ENCODE data around the gene PSMD14.
A peak's percentile ranks its signal among the peaks of the same experiment; 100 is the strongest.
"Not testable (repeated sequence)": the region's sequence is repeated elsewhere in the genome, so short reads cannot be mapped to it uniquely, and the experiment has no call there.

PSMD14 gene

DNA sequence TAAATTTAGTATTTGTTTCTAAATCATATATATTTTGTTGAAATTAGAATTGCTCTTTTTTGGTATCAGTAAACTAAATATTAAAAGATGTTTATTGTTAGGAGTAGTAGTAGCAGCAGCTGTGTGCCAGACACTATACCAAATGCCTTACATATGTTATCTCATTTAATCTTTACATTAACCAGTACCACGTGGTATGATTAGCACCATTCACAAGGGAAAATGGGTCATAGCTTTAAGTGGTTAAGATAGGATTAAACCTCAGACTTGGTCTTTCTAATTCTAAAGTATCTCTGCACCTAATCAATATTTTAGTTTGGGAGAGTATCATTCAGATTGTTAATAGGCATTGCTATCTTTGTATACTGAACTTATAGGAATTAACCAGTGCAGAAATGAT is 29.0 kb downstream of the PSMD14 start:
- DNase-seq: no peak

DNA sequence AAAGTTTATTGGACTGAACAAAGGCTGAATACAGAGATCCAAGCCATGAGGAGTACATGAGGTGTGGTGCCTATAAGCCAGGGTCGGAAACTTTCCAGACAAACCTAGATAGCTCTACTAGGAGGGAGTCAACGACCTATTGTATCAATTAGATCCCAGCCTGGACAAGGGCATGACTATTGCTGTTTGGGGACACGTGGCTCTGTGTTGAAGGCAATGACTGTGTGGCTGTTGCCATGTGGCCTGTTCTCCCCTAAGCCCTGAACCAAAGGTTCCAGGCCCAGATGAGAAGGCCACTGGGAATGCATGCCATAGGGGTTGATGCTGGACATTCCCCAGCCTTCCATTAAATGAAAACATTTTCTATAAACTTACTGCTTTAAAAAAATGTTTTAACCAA is 31.3 kb downstream of the PSMD14 start:
- not testable (repeated sequence) for DNase-seq

DNA sequence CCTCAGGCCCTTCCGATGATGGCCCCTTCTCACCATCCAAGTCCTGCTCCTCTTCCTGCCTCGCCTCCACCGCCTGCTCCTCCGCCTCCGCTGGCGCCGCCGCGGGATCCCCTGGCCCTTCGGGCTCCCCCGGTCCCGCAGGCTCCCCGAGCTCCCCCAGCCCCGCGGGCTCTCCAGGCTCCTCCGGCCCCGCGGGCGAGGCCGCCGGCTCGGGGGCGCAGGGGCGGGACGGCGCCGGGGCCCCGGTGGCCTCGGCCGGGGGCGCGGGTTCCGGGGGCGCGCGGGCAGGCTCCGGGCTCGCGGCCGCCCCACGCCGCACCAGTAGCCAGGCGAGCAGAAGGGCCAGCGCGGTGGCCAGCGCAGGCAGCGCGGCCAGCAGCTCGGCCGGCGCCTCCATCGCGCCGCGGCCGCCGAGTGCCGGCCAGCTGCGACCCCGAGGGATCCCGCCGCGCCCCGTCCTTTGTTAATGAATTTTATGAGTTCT is 32.7 kb downstream of the PSMD14 start:
- DNase-seq: not testable (repeated sequence)

DNA sequence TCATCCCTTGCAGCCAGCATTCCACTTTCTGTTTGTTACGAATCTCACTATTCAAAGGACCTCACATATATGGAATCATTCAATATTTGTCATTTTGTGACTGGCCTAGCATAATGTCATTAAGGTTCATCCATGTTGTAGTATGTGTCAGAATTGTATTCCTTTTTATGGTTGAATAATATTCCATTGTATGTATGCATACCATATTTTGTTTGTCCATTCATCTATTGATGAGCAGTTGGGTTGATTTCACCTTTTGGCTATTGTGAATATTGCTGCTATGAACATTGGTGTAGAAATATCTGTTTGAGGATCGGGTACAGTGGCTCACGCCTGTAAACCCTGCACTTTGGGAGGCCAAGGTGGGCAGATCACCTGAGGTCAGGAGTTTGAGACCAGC is 35.0 kb downstream of the PSMD14 start:
- no peak for DNase-seq

DNA sequence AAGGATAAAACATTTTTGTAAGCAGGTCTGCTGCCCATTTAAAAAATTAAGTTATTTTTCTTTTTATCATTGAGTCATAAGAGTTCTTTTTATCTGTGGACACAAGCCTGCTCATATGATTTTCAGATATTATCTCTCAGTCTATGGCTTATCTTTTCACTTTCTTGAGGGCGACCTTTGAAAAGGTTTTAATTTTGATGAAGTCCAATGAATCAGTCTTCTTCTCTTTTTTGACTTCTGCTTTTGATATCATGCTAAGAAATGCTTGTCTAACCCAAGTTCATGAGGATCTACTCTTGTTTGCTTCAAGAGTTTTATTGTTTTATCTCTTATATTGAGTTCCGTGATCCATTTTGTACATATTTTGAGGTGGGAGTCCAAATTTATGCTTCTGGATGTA is 36.5 kb downstream of the PSMD14 start:
- no peak for DNase-seq

DNA sequence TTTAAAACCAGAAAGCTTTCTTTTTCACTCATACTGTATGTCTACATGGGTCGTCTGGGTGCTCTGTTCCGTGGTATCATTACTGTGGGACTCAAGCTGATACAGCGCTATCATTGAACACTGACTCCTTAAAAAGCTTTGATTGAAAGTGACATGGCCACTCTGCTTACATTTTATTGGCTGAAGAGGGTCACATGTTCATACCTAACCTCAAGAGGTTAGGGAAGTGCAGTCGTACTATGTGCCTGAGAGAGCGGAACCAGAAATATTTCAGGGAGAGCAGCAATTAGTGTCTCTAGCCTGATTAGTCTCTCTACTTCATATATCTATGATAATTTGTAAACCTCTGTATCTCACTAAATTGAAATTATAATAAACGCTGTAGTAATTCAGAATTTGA is 43.5 kb downstream of the PSMD14 start:
- no peak for DNase-seq

- no peak for DNase-seq
Measured at GRCh38 chr2:161352719-161353118, 44.5 kb downstream of the PSMD14 start.

DNA sequence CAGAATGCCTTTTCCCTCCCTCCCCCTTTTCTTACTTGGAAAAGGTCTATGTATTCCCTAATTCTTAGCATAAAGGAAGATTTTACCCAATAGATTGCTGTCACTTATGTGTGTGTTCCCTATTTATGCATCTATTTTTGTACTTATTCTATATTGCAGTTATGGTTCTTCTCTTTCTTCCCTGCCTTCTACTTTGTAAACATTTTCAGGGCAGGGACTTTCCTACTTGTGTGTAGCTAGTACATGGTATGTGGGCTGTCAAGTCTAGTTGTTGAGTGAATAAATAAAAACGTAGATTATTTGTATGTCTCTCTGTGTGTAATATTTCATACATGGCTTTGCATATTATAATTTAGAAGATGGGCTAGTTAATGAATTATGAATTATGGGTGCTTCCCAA is 45.3 kb downstream of the PSMD14 start:
- no peak for DNase-seq

DNA sequence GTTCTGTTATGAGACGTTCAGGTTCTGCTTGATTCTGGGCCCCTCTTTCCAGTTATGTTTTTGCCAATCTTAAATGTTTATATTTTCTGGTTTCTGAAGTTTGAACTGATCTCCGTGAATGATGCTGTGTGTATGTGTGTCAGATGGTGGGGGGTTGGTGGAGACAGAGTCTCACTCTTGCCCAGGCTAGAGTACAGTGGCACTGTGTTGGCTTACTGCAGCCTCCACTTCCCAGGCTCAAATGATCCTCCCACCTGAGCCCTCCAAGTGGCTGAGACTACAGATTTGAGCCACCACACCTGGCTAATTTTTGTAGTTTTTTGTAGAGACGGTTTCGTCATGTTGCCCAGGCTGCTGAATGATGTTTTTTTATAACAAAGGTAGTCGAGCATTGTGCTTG is 45.9 kb downstream of the PSMD14 start:
- no peak for DNase-seq

- DNase-seq: no peak
Measured at GRCh38 chr2:161355106-161355505, 46.9 kb downstream of the PSMD14 start.

DNA sequence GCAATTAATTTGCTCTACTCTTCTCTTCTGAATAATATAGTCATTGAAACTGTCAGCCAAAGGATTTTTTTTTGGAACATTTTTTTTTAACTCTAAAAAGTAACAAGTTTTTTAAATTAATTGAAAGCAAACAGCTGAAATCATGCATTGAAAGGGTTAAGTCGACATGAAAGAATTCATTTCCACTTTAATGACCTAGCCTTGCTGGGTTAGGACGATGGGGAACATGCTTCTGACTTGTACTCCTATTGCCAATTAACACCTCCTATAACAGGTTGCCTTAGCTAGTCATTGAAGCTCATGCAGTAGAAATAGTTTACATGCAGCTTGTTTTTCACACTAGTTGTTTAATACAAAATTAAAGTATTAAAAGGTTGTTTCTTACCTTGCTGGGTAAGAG is 47.8 kb downstream of the PSMD14 start:
- no peak for DNase-seq

DNA sequence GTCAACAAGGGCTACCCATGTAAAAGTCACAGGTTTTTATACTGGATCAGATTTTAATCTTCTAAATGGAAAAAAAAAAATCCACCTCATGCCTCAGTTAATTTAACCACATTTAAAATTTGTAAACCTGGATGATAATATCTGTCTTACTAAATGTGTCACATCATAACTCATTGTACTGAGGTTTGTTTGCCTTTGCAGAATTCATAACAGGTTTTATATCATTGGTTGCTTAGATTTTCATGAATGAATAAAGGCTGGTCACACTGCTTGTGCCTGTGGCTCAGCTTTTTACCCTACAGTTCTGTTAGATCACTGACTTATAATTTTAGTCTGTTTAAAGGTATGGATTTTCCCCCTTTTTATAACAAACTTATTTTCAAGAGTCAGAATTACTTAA is 48.9 kb downstream of the PSMD14 start:
- DNase-seq: no peak

DNA sequence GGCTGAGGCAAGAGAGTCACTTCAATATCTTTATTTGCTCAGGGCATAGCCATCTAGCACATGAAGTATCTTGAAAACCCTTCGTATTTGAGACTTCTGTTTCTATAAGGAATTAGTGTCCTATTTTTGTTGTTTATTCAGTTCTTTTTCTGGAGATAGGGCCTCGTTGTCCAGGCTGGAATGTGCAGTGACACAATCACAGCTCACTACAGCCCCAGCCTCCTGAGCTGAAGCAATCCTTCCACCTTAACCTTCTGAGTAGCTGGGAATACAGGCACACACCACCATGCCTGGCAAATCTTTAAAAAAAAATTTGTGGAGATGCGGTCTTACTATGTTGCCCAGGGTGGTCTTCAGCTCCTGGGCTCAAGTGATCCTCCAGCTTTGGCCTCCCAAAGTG is 50.6 kb downstream of the PSMD14 start:
- no peak for DNase-seq

GRCh38 chr2:161360095-161360654 is 52.0 kb downstream of the PSMD14 start:
- not testable (repeated sequence) for DNase-seq

- DNase-seq: no peak
Measured at GRCh38 chr2:161362568-161363166, 54.4 kb downstream of the PSMD14 start.

DNA sequence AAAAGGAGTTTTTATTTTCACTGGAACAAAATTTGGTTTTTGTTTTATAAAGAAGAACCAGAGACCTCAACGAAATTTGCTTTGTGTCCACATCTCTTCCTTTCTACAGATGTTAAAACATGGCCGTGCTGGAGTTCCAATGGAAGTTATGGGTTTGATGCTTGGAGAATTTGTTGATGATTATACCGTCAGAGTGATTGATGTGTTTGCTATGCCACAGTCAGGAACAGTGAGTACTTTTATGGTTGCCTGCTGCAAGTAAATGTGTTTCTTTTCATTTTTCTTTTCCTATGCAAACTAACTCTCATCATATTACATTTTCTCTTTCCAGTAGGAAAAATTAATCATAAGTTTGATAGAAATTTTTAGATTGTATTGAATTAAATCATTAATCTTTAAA is 59.5 kb downstream of the PSMD14 start:
- DNase-seq: no peak

- DNase-seq: no peak
Measured at GRCh38 chr2:161369311-161369710, 61.1 kb downstream of the PSMD14 start.

DNA sequence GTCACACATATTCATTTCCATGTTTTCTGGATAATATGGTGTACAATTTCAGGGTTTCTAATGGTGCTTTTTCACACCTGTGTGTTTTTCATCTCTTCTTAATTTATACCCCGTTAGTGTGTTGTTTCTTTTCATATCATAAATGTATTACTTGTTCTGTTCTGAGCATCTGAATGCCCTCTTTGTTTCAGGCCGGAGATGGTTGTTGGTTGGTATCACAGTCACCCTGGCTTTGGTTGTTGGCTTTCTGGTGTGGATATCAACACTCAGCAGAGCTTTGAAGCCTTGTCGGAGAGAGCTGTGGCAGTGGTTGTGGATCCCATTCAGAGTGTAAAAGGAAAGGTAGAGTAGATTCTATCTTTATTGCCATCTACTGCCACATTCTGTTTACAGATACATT is 62.8 kb downstream of the PSMD14 start:
- no peak for DNase-seq

DNA sequence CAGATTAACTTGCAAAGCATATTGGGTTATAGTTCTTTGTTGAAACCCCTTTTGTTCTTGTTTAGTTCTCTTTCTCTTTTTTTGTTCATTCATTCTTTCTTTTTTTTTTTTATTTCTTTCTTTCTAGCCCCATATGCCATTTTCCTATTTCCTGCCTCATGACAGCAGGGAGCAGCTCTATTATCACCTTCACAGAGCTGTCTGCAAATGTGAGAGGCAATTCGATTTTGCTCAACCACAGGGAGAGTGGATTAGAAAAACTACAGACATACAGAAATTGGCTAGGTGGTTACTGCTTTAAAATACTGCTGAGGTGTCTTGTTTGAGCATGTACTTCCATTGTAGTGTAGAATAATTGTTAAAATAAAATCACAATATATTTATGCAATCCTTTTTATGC is 63.6 kb downstream of the PSMD14 start:
- no peak for DNase-seq

- no peak for DNase-seq
Measured at GRCh38 chr2:161373942-161374341, 65.7 kb downstream of the PSMD14 start.

GRCh38 chr2:161374446-161374845 is 66.2 kb downstream of the PSMD14 start:
- no peak for DNase-seq

DNA sequence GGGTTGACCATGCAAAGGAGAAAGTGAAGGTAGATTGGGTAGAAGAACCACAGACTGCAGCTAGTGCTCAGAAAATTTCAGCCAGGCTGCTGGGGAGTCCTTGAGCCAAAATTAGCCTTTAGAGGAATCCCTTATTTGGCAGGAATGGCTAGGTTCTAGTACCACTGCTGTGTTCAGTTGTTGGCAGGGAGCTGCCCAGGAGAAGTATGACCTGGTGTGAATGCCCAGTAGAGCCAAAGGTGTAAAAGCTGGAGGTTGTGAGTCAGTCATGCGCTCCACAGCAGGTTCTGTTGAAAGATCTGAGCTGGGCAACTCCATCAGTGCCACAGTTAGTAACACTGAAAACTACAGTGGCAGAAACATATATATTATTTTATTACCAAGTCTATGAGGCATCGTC is 71.5 kb downstream of the PSMD14 start:
- DNase-seq: no peak

DNA sequence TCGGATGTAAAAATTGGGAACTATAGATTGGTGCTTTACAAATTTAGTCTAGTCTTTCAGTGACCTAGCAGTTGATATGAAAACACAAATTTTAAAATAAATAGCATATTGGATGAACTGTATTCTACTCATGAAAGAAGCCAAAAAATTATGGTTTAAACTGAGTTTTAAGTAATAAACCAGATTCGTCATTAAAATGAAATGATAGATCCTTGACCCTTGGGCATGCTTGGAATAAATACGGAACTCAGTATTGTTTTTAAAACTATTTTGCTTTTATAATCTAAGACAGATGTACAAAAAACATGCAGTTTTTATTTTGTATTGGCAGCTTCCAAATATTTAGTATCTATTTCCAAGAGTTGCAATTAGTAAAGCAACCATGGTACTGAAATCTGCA is 73.3 kb downstream of the PSMD14 start:
- DNase-seq: no peak

- no peak for DNase-seq
Measured at GRCh38 chr2:161382747-161383146, 74.5 kb downstream of the PSMD14 start.

DNA sequence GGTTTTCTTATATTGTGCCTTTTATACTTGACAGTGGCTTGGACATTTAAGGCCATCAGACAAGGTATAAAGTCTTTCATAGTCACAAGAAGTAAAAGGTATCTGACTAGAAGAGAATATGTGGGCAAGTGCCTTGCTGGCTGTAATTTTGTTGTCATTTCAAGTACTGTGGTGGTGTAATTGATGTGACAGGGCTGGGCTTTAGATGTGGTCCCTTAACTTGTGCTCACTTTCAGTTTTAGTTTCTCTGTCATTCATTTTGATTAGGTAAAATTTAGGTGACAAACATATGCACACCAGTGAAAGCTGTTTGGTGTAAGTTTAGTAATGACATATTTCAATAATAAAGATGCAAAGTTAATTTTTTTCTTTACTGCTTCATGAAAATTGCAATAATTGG is 76.6 kb downstream of the PSMD14 start:
- peak; percentile 9 for DNase-seq
